Fibroblast of lung (primary cell): Measurements from ENCODE around the gene C15orf40. TPM values are rescaled to one million over a fixed set of nuclear protein-coding genes. Genes with fewer than 3 reads are reported as not detected.

Source experiments
- DNase-seq, 2 donors: peaks; one replicate each; pipeline versions ENCODE4 v3.0.0 to v3.0.0-alpha.2; 2010; ENCODE audit warnings: low read depth in 2 of 2
- H2AFZ ChIP-seq: 2 replicates; pipeline ENCODE4 v1.5.1; 2012; ENCODE audit warnings: low read length, control low read depth, inconsistent platforms
- H3K27ac ChIP-seq: 2 replicates; pipeline ENCODE4 v1.5.1; 2011; ENCODE audit warnings: low read length, control low read depth; ENCODE audit not compliant: insufficient read depth
- H3K27me3 ChIP-seq: 2 replicates; pipeline ENCODE4 v1.5.1; 2011; ENCODE audit warnings: mild to moderate bottlenecking, low read length; ENCODE audit not compliant: control insufficient read depth, insufficient read depth
- H3K36me3 ChIP-seq: 2 replicates; pipeline ENCODE4 v1.5.1; 2011; ENCODE audit warnings: low read length; ENCODE audit not compliant: control insufficient read depth, insufficient read depth
- H3K4me1 ChIP-seq: 2 replicates; pipeline ENCODE4 v1.5.1; 2011; ENCODE audit warnings: low read length; ENCODE audit not compliant: control insufficient read depth, insufficient read depth; ENCODE audit errors: extremely low read depth
- H3K4me2 ChIP-seq: 2 replicates; pipeline ENCODE4 v1.5.1; 2011; ENCODE audit warnings: low read length, control low read depth; ENCODE audit not compliant: insufficient read depth; ENCODE audit errors: extremely low read depth
- H3K4me3 ChIP-seq, 4 experiments: fragments of 200-600 bp in 1 of 4; sonication (generic) in 1 of 4; replicated peaks in 1 of 4; 2 replicates each; pipeline ENCODE4 v1.5.1; 2011 to 2016; ENCODE audit warnings: low read length in 4 of 4, low read depth in 3 of 4, mild to moderate bottlenecking in 3 of 4, control low read depth in 2 of 4, inconsistent platforms in 1 of 4, mixed read lengths in 1 of 4; ENCODE audit not compliant: insufficient read depth in 1 of 4; ENCODE audit errors: control extremely low read depth in 1 of 4
- H3K79me2 ChIP-seq: 2 replicates; pipeline ENCODE4 v1.5.1; 2012; ENCODE audit warnings: mild to moderate bottlenecking, low read length, inconsistent platforms; ENCODE audit not compliant: control insufficient read depth, insufficient read depth
- H3K9ac ChIP-seq: 2 replicates; pipeline ENCODE4 v1.5.1; 2011; ENCODE audit warnings: mild to moderate bottlenecking, low read length, control low read depth; ENCODE audit not compliant: insufficient read depth
- H3K9me3 ChIP-seq: 2 replicates; pipeline ENCODE4 v1.5.1; 2012; ENCODE audit warnings: low read depth, low read length; ENCODE audit not compliant: control insufficient read depth, insufficient read depth
- H4K20me1 ChIP-seq: 2 replicates; pipeline ENCODE4 v1.5.1; 2011; ENCODE audit warnings: low read length; ENCODE audit not compliant: control insufficient read depth, insufficient read depth; ENCODE audit errors: extremely low read depth
- CTCF ChIP-seq, 2 donors: IDR thresholded peaks in 1 of 2; conservative IDR thresholded peaks in 1 of 2; 1 replicate in 1 of 2; 2 replicates in 1 of 2; pipeline ENCODE4 v1.5.1; 2011 to 2012; ENCODE audit warnings: low read length in 2 of 2, control low read depth in 1 of 2, inconsistent platforms in 1 of 2, low read depth in 1 of 2, mild to moderate bottlenecking in 1 of 2
- EZH2 ChIP-seq: IDR thresholded peaks from 2 replicates; pipeline ENCODE4 v1.5.1; 2012; ENCODE audit warnings: low read length, control low read depth, mild to moderate bottlenecking; ENCODE audit errors: missing control alignments
- polyA plus RNA-seq, 2 donors: library from polyadenylated mRNA; depleted of rRNA in 1 of 2; stranded (reverse) in 1 of 2; unstranded in 1 of 2; fragments of >200 nt; gene quantifications; 2 replicates each; pipeline ENCODE4 v1.2.1, GENCODE V29; 2011 to 2012; ENCODE audit warnings: missing spikeins in 1 of 2
- total RNA-seq: library from RNA; depleted of rRNA; stranded (reverse); fragments of >200 nt; gene quantifications from 2 replicates; pipeline ENCODE4 v1.2.1, GENCODE V29; 2014

The C15orf40 gene
- total and polyA plus RNA-seq, 2 donors (not counting 1 experiment from before 2014, with no cell fraction given): 12.6 to 20.7 TPM

GRCh38 chr15:82950295-82950694 lies 61.1 kb downstream of the C15orf40 start:
- Histone ChIP-seq H3K36me3 (no peaks in the 10 kb centered on the region), H3K27me3 (peaks cover 3% of the 10 kb centered on the region), H4K20me1 (no peaks in the 10 kb centered on the region), H3K4me3 (no peak overlapping the region), H3K79me2 (no peaks in the 10 kb centered on the region), H3K4me2 (no peak overlapping the region), H3K27ac (no peak overlapping the region), H3K4me1 (no peaks in the 10 kb centered on the region), H3K9me3 (no peaks in the 10 kb centered on the region), H2AFZ (no peak overlapping the region), H3K9ac (no peak overlapping the region)
- no peak for DNase-seq
- no peak for TF ChIP-seq EZH2
- TF ChIP-seq CTCF (conservative IDR thresholded peaks at IDR 0.05 in 1 of 2, IDR thresholded peaks at IDR 0.05 in 1 of 2; ENCODE audit: low read depth in 1 of 2, low read length in 2 of 2): no peak

- Histone ChIP-seq H4K20me1 (no peaks in the 10 kb centered on the region), H3K9me3 (no peaks in the 10 kb centered on the region), H3K79me2 (no peaks in the 10 kb centered on the region)
Measured at GRCh38 chr15:82946155-82946701, 65.2 kb downstream of the C15orf40 start.

GRCh38 chr15:82945326-82945725 lies 66.1 kb downstream of the C15orf40 start:
- Histone ChIP-seq H3K9me3 (no peaks in the 10 kb centered on the region), H3K36me3 (no peaks in the 10 kb centered on the region), H2AFZ (no peak overlapping the region), H3K27ac (no peak overlapping the region), H4K20me1 (no peaks in the 10 kb centered on the region), H3K79me2 (no peaks in the 10 kb centered on the region), H3K9ac (no peak overlapping the region), H3K4me2 (no peak overlapping the region), H3K4me1 (no peaks in the 10 kb centered on the region), H3K4me3 (no peak overlapping the region), H3K27me3 (peaks cover 3% of the 10 kb centered on the region)
- DNase-seq: no peak
- TF ChIP-seq EZH2 (no peak), CTCF (conservative IDR thresholded peaks at IDR 0.05 in 1 of 2, IDR thresholded peaks at IDR 0.05 in 1 of 2; ENCODE audit: low read depth in 1 of 2, low read length in 2 of 2) (no peak)

More at GRCh38 chr15:82946155-82946701, 65.2 kb downstream of the C15orf40 start:
- Histone ChIP-seq H3K4me2 (no peak overlapping the region), H3K36me3 (no peaks in the 10 kb centered on the region), H3K27me3 (peaks cover 3% of the 10 kb centered on the region), H3K4me1 (no peaks in the 10 kb centered on the region), H3K4me3 (no peak overlapping the region), H3K27ac (no peak overlapping the region), H3K9ac (no peak overlapping the region), H2AFZ (no peak overlapping the region)
- TF ChIP-seq CTCF (conservative IDR thresholded peaks at IDR 0.05 in 1 of 2, IDR thresholded peaks at IDR 0.05 in 1 of 2; ENCODE audit: low read depth in 1 of 2, low read length in 2 of 2) (no peak), EZH2 (no peak)
- DNase-seq: no peak
